ENCODE measurements around the gene SORCS2.

- TF ChIP-seq FOXK2 (IDR thresholded peaks at IDR 0.05) = no peak
- no peak for TF ChIP-seq FOXA1 (IDR thresholded peaks at IDR 0.05)
- no peak for TF ChIP-seq PKNOX1 (IDR thresholded peaks at IDR 0.05)
- no peak for TF ChIP-seq L3MBTL2 (conservative IDR thresholded peaks at IDR 0.05)
- no peak for TF ChIP-seq SP1 (IDR thresholded peaks at IDR 0.05)
- TF ChIP-seq TARDBP (IDR thresholded peaks at IDR 0.05) = no peak
- no peak for TF ChIP-seq HDGF (IDR thresholded peaks at IDR 0.05; ENCODE audit: borderline replicate concordance)
- no peak for TF ChIP-seq FOXM1 (IDR thresholded peaks at IDR 0.05; ENCODE audit: borderline replicate concordance)
- no peak for TF ChIP-seq SUZ12 (IDR thresholded peaks at IDR 0.05)
- TF ChIP-seq LEF1 (IDR thresholded peaks at IDR 0.05; ENCODE audit: borderline replicate concordance) = no peak
- TF ChIP-seq BHLHE40 (IDR thresholded peaks at IDR 0.05; ENCODE audit: borderline replicate concordance) = no peak
- no peak for TF ChIP-seq ELF4 (IDR thresholded peaks at IDR 0.05)
Measured at GRCh38 chr4:7448036-7448435, 255.7 kb downstream of the SORCS2 start.
